ENCODE data around the gene COCH.
"Not testable (repeated sequence)": the region's sequence is repeated elsewhere in the genome, so short reads cannot be mapped to it uniquely, and the experiment has no call there.

COCH gene

DNA sequence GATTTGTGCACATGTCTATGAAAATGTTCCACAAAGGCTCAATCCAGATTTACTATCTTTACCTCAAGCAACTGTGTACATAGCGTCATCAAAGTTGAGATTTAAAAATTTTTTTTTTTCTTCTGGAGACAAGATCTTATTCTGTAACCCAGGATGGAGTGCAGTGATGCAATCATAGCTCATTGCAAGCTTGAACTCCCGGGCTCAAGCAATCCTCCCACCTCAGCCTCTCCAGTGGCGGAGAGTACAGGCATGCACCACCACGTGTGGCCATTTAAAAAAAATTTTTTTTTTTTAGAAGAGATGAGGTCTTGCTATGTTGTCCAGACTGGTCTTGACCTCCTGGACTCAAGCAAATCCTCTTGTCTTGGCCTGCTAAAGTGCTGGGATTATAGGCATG, 2.3 kb downstream of the COCH start:
- no peak for DNase-seq

- DNase-seq, result no peak
Observed at GRCh38 chr14:30882431-30882830, 8.1 kb downstream of the COCH start.

DNA sequence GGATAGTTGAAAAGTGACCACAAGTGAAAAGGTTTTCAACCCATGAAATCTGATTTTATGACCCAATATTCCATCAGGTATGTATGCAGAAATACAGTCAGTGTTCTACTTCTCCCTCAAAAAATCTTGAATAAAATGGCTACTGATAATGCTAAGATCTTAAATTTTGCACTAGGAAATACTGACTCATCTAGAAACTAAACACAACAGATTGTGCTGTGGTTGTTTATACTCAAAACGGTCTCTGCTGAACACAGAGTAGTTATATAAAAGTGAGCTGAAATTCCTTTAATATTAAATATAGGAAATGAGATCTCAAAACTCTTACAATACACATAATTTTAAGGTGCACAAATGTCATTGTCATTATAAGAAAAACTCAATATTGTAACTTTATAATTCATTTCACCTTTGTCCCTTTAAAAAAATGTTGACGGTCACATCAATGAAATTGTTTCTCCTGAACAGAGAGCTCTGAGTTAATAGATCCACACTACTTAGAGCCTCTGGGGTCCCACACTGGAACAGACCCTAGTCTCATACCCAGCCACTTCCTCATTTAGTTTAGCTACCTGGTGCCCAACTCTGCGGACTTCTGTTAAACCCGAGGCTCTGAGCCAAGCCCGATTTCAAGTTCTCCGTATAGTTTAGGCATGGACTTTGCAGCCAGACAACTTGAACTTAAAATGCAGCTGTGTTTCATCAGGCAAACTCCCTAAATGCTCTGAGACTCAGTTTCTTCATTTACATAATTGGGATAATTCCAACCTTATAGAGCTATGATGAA, 9.3 kb downstream of the COCH start:
- no peak for DNase-seq

DNA sequence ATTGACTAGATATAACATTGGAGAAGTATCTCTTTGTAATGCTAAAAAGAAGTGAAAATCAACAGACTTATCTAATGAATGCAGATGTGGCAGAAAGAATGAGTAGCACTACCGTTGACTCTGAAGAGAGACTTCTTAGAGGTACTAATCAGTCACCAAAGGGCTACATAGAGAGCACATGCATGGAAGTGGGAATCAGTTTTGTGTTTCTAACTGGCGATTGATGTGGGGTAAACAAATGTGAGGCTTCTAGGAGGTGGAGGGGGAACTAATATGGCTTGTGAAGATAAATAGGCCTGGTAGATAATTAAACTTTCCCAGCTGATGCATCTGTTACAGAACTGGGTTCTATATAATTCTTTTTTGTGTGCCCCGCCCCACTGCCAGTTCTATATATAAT, 10.5 kb downstream of the COCH start:
- DNase-seq, result no peak

DNA sequence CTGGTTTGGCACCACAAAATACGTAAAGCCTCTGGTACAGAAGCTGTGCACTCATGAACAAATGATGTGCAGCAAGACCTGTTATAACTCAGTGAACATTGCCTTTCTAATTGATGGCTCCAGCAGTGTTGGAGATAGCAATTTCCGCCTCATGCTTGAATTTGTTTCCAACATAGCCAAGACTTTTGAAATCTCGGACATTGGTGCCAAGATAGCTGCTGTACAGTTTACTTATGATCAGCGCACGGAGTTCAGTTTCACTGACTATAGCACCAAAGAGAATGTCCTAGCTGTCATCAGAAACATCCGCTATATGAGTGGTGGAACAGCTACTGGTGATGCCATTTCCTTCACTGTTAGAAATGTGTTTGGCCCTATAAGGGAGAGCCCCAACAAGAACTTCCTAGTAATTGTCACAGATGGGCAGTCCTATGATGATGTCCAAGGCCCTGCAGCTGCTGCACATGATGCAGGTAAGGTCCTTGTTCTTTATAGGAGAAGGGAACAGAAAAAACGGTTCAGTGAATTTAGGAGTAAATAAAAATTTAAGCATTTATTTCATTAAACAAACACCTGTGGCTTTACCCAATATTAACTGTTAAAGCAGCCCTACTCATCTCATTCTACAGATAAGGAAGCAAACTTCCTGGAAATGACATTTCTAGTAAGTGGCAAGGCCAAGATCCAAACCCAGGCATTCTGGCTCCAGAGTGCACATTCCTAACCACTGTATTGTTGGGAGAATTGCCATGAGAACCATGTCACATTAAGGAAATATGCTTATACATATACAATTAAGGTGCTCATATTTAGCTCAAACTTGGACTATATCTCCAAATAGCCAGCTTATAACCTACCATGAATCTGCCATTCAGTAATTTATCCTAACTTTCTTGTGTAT, 11.7 kb downstream of the COCH start:
- no peak for DNase-seq

DNA sequence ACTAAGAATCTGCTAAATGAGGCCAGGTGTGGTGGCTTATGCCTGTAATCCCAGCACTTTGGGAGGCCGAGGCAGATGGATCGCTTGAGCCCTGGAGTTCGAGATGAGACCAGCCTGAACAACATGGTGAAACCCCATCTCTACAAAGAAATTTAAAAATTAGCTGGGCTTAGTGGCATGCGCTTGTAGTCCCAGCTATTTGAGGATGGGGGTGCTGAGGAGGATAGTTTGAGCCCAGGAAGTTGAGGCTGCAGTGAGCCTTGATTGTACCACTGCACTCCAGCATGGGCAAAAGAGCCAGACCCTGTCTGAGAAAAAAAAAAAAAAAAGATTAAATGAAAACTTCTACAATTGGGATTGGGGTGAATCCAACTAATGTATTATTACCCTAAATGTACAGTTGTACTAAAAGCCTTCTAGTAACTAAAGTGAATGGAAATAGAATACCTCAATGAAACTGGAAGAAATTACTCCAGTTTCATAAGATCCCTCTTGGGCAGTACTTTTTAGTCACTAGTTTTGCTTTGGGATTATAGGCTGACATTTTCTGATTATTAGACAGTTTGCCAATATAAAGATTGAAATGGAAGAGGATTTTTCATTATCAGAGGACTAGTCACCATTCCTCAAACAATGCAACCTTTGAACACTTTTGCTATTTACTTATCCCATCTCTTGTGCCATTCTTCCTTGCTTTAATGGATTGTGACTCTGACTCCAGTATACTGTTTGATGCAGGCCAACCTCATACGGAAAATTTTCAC, 14.3 kb downstream of the COCH start:
- DNase-seq, result no peak

DNA sequence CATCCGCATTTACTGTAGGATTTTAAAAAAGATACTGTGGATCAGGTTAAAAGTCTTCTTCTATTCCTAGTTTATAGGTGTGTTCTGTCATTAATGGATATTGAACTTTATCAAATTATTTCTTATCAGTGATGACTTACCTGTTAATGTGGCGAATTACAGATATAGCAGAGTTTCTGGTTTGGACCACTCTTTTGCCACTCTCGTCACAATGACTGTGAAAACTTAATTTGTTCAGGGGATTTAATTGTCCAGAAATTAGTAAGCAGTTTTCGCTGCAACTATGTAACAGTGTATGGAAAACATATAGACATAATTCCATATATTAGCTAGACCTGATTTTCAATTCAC, 14.9 kb downstream of the COCH start:
- no peak for DNase-seq

- no peak for DNase-seq
Observed at GRCh38 chr14:30893819-30894218, 19.5 kb downstream of the COCH start.

GRCh38 chr14:30894923-30895515, 20.7 kb downstream of the COCH start:
- no peak for DNase-seq

- no peak for DNase-seq
Observed at GRCh38 chr14:30896435-30896834, 22.1 kb downstream of the COCH start.

DNA sequence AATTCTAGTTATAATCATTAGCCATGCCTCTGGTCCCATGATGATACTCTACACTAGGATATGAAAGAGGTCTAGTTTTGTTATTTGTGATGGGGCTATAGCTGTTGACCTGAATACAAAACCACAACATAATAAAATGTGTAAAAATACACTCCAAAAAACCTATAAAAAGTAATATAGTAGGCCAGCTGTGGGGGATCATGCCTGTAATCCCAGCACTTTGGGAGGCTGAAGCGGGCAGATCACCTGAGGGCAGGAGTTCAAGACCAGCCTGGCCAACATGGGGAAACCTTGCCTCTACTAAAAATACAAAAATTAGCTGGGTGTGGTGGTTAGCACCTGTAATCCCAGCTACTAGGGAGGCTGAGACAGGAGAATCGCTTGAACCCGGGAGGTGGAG, 22.8 kb downstream of the COCH start:
- not testable (repeated sequence) for DNase-seq

DNA sequence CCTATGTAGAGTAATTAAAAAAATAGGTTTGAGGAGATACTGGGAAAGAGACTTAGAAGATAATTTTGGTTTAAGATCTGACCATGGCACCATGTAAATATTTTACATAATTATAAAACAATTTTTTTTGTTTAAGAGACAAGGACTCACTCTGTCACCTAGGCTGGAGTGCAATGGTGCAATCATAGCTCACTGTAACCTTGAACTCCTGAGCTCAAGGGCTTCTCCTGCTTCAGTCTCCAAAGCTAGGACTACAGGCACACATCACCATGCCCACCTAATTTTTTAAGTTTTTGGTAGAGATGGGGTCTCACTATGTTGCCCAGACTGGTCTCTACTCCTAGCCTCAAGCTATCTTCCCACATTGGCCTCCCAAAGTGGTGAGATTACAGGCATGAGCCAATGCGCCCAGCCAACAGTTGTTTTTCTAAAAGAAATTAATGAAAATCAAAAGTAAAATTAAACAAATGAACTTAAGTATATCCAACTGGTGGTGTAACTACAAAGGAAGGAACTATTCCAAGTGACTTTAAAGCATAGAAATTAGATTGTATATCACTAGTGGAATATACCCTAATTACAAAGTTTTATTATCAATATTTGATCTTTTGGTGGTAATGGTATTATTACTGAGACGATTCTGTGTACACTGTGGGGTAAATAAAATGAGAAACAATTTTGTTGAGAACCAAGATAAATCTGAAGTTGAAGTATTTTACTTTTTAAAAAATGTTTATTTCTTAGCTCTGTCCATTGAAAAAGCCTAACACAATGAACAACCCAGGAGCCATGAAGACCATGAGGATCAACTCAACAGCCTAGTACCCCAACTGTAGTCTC, 29.1 kb downstream of the COCH start:
- no peak for DNase-seq

GRCh38 chr14:30906752-30907658, 32.6 kb downstream of the COCH start:
- DNase-seq, result no peak

DNA sequence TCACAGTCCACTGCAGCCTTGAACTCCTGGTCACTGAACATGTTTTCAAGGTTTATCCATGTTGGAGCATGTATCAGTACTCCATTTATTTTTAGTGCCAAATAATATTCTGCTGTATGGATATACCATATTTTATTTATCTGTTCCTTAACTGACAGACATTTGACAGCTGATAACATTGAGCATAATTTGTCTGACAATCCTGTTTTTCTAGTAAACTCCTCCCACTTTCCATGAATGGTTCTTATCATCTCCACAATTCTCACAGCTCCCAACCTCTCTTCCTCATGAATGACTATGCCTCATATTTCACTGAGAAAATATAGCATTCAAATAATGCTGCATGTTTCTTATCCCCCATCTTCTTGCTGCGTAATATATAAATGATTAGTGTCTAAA, 33.3 kb downstream of the COCH start:
- no peak for DNase-seq

DNA sequence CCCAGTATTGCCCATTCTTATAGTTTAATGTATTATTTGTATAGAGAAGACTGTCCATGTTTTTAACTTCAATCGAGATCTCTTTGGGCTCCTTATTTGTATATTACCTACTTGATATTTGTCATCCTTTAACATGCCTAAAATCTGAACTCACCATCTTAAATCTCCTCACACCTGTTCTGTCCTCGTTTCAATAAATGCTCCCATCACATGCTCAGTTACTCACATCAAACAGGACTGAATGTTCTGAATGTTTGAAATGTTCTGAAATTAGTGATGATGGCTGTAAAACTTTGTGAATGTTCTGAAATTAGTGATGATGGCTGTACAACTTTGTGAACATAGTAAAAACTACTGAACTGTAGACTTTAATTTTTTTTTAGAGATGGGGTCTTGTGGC, 34.5 kb downstream of the COCH start:
- DNase-seq, result no peak

DNA sequence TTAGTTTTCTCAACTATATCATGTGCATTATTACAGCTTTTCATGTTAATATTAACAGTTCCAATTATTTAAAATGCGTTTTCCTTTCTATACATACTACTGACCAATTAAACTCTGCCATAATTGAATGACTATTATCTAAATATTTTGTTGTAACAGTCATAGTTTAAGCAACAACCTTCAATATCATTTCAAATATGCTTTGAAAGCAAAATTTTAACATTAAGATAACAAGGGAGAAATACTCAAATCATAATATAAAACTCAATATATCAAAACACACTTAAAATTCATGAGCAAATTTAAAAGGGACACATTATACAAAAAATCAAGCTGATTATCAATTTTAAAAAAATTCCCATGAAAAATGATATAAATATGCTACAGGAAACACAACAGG, 40.5 kb downstream of the COCH start:
- no peak for DNase-seq

- DNase-seq, result no peak
Observed at GRCh38 chr14:30915596-30915995, 41.2 kb downstream of the COCH start.

DNA sequence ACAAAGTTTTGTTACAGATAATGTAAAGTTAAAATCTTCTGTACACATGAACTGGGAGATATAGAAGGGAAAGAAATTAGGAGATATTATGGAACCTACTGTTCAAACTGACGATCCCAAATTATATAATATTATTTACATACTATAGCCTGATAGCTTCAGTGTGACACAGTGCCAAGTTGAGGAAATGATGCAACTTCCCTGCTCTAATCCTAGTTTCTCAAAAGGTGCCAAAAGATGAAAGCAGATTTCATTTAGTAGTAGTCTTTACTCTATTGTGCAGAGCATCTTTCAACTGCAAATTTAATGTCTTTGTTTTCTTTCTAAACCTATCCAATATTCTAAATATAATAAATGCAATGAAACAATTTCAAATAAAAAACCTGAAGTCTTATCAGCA, 46.9 kb downstream of the COCH start:
- DNase-seq, result no peak

- no peak for DNase-seq
Observed at GRCh38 chr14:30921788-30922187, 47.4 kb downstream of the COCH start.

DNA sequence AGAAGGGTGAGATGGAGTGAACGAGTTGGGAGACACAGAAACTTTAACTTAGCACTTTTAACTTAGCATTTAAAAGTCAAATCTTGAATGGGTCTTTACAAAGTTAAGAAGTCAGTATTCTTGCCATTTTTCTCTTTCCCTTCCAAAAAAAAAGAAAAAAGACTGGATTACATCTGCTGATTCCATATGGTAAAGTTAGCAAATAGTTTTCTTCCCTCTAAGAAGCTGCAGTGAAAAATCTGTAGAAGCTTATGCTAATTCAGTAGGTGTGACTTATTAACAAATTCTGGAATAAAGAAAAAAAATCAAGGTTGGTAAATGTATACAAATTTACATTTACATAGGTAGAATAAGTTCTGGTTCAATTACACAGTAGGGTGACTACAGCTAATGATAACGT, 50.9 kb downstream of the COCH start:
- DNase-seq, result no peak

DNA sequence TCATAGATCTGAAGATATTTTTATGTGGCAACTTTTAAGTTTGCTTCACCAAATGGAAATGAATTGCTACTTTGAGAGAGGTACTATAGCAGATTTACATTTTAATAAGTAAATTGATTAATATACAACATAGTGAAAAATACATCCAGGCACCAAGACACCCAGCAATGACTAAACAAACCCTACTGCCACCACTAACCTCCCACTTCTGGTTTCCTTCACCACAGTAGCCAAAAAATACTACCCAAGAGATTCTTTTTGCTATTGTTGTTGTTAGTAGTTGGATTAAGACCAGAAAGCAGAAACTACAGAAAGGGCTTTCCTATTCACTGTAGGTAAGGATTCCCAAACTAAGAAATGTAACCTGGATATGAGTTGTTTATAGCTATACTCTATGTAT, 54.1 kb downstream of the COCH start:
- DNase-seq, result no peak
